GM12878 (cell line): ENCODE measurements around the gene CENPX. TPM values are rescaled to one million over a fixed set of nuclear protein-coding genes. Genes with fewer than 3 reads are reported as not detected.

Experiments
- BCL11A ChIP-seq: IDR thresholded peaks from 2 replicates; pipeline ENCODE4 v1.6.1; 2011; ENCODE audit warnings: low read depth, low read length
- BRCA1 ChIP-seq: IDR thresholded peaks from 2 replicates; pipeline ENCODE4 v1.6.1; 2011; ENCODE audit warnings: low read depth, low read length, improper control_type of control experiment
- CBFB ChIP-seq: IDR thresholded peaks from 2 replicates; pipeline ENCODE4 v1.6.1; 2016; ENCODE audit warnings: antibody characterized with exemption, low read depth
- CHD1 ChIP-seq: IDR thresholded peaks from 2 replicates; pipeline ENCODE4 v1.6.1; 2012; ENCODE audit warnings: low read depth, low read length, improper control_type of control experiment
- HDAC6 ChIP-seq: fragments of 200-600 bp; sonication (generic); IDR thresholded peaks from one replicate; pipeline ENCODE4 v1.8.0; 2017; ENCODE audit warnings: antibody characterized with exemption; ENCODE audit not compliant: unreplicated experiment
- HDGF ChIP-seq: fragments of 450-650 bp; IDR thresholded peaks from 2 replicates; pipeline ENCODE4 v1.6.1; 2016; ENCODE audit warnings: antibody characterized with exemption
- IKZF1 ChIP-seq: fragments of 450-650 bp; conservative IDR thresholded peaks from 2 replicates; pipeline ENCODE4 v1.6.1; 2017; ENCODE audit warnings: antibody characterized with exemption, mild to moderate bottlenecking
- IRF3 ChIP-seq: fragments of 450-650 bp; IDR thresholded peaks from 2 replicates; pipeline ENCODE4 v1.6.1; 2014; ENCODE audit warnings: mild to moderate bottlenecking
- KLF5 ChIP-seq: fragments of 450-650 bp; IDR thresholded peaks from 2 replicates; pipeline ENCODE4 v1.6.1; 2014; ENCODE audit warnings: mild to moderate bottlenecking; ENCODE audit not compliant: partially characterized antibody
- MEF2A ChIP-seq: IDR thresholded peaks from 2 replicates; pipeline ENCODE4 v1.6.1; 2011; ENCODE audit warnings: low read depth, mild to moderate bottlenecking, low read length, moderate library complexity; ENCODE audit not compliant: insufficient read depth
- NBN ChIP-seq: fragments of 450-650 bp; IDR thresholded peaks from 2 replicates; pipeline ENCODE4 v1.6.1; 2016
- NFXL1 ChIP-seq: fragments of 450-650 bp; IDR thresholded peaks from 2 replicates; pipeline ENCODE4 v1.6.1; 2017; ENCODE audit warnings: antibody characterized with exemption, mild to moderate bottlenecking, borderline replicate concordance
- NFYA ChIP-seq: IDR thresholded peaks from 2 replicates; pipeline ENCODE4 v1.6.1; 2011; ENCODE audit warnings: low read depth, mild to moderate bottlenecking, low read length, improper control_type of control experiment, borderline replicate concordance
- PKNOX1 ChIP-seq: fragments of 450-650 bp; IDR thresholded peaks from 2 replicates; pipeline ENCODE4 v1.6.1; 2016; ENCODE audit warnings: mild to moderate bottlenecking
- POLR2A ChIP-seq: IDR thresholded peaks from 2 replicates; pipeline ENCODE4 v1.6.1; 2011; ENCODE audit warnings: low read depth, mild to moderate bottlenecking, low read length
- RFX5 ChIP-seq: IDR thresholded peaks from 2 replicates; pipeline ENCODE4 v1.6.1; 2011; ENCODE audit warnings: low read depth, low read length, improper control_type of control experiment
- SIN3A ChIP-seq: IDR thresholded peaks from 2 replicates; pipeline ENCODE4 v1.6.1; 2012; ENCODE audit warnings: low read depth, low read length, improper control_type of control experiment
- SMARCA5 ChIP-seq: fragments of 450-650 bp; IDR thresholded peaks from 2 replicates; pipeline ENCODE4 v1.6.1; 2017; ENCODE audit warnings: mild to moderate bottlenecking
- SRF ChIP-seq, 2 experiments: IDR thresholded peaks; 2 replicates each; pipeline ENCODE4 v1.6.1; 2011; ENCODE audit warnings: low read depth in 2 of 2, low read length in 2 of 2, mild to moderate bottlenecking in 1 of 2, moderate library complexity in 1 of 2
- USF2 ChIP-seq: IDR thresholded peaks from 2 replicates; pipeline ENCODE4 v1.6.1; 2011; ENCODE audit warnings: low read depth, low read length, improper control_type of control experiment, borderline replicate concordance
- polyA plus RNA-seq, 11 experiments: library from polyadenylated mRNA; depleted of rRNA in 4 of 11; unstranded in 6 of 11; stranded (reverse) in 5 of 11; fragments of >200 nt; fragmentation: Nextera tagmentation in 4 of 11; fragmentation: Illumina TruSeq in 1 of 11; extraction: Ambion mirVana in 4 of 11; extraction: Trizol in 1 of 11; gene quantifications; 1 replicate in 1 of 11; 2 replicates in 10 of 11; pipeline versions ENCODE4 v1.2.1 to v1.2.3, GENCODE V29; 2011 to 2016; ENCODE audit warnings: inconsistent platforms in 2 of 11, missing spikeins in 2 of 11, low read depth in 1 of 11
- total RNA-seq, 4 experiments: library from RNA; depleted of rRNA in 3 of 4; stranded (reverse); fragments of >200 nt in 3 of 4; fragmentation: Illumina TruSeq in 1 of 4; extraction: Trizol in 1 of 4; gene quantifications; 2 replicates each; pipeline versions ENCODE4 v1.2.1 to v1.2.3, GENCODE V29; 2013 to 2021
- TF ChIP-seq, protein P1 (sequence below): fragments of 450-650 bp; IDR thresholded peaks from 2 replicates; pipeline ENCODE4 v1.6.1; 2016; ENCODE audit warnings: mild to moderate bottlenecking
- TF ChIP-seq, protein P2 (sequence below): fragments of 450-650 bp; formaldehyde crosslinking; IDR thresholded peaks from 2 replicates; pipeline ENCODE4 v1.5.0; 2022; ENCODE audit warnings: mild to moderate bottlenecking, missing genetic modification characterization

CENPX gene
- total and polyA plus RNA-seq, 10 of the 15 experiments (the other 5 are each of a cell fraction or from before 2014, with no cell fraction given), result 11.7 to 182 (median 71.9) TPM

- TF ChIP-seq, protein P1, sequence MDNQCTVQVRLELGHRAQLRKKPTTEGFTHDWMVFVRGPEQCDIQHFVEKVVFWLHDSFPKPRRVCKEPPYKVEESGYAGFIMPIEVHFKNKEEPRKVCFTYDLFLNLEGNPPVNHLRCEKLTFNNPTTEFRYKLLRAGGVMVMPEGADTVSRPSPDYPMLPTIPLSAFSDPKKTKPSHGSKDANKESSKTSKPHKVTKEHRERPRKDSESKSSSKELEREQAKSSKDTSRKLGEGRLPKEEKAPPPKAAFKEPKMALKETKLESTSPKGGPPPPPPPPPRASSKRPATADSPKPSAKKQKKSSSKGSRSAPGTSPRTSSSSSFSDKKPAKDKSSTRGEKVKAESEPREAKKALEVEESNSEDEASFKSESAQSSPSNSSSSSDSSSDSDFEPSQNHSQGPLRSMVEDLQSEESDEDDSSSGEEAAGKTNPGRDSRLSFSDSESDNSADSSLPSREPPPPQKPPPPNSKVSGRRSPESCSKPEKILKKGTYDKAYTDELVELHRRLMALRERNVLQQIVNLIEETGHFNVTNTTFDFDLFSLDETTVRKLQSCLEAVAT, result peak; percentile 98
- TF ChIP-seq IRF3, result 0 out of 2 replicates have a peak, but pooled peaks have one; percentile 27
- TF ChIP-seq POLR2A, result peak; percentile 75
- peak; percentile 31; the same call in 1 of the 2 replicates for TF ChIP-seq RFX5
- TF ChIP-seq KLF5, result peak; percentile 25
- TF ChIP-seq NFYA, result no peak
- 0 out of 2 replicates have a peak, but pooled peaks have one; percentile 22 for TF ChIP-seq SIN3A
- TF ChIP-seq PKNOX1, result no peak
- no peak for TF ChIP-seq HDAC6
- TF ChIP-seq, protein P2, sequence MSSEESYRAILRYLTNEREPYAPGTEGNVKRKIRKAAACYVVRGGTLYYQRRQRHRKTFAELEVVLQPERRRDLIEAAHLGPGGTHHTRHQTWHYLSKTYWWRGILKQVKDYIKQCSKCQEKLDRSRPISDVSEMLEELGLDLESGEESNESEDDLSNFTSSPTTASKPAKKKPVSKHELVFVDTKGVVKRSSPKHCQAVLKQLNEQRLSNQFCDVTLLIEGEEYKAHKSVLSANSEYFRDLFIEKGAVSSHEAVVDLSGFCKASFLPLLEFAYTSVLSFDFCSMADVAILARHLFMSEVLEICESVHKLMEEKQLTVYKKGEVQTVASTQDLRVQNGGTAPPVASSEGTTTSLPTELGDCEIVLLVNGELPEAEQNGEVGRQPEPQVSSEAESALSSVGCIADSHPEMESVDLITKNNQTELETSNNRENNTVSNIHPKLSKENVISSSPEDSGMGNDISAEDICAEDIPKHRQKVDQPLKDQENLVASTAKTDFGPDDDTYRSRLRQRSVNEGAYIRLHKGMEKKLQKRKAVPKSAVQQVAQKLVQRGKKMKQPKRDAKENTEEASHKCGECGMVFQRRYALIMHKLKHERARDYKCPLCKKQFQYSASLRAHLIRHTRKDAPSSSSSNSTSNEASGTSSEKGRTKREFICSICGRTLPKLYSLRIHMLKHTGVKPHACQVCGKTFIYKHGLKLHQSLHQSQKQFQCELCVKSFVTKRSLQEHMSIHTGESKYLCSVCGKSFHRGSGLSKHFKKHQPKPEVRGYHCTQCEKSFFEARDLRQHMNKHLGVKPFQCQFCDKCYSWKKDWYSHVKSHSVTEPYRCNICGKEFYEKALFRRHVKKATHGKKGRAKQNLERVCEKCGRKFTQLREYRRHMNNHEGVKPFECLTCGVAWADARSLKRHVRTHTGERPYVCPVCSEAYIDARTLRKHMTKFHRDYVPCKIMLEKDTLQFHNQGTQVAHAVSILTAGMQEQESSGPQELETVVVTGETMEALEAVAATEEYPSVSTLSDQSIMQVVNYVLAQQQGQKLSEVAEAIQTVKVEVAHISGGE (CRISPR knock-in tag), result peak; percentile 99
- TF ChIP-seq NFXL1, result no peak
- peak; percentile 7; the same call in 1 of the 2 replicates for TF ChIP-seq BRCA1
- TF ChIP-seq IKZF1, result peak; percentile 94
- TF ChIP-seq SRF (IDR thresholded peaks at IDR 0.05; ENCODE audit: low read depth in 2 of 2, low read length in 2 of 2), result peak; percentile 75 to 94
- TF ChIP-seq MEF2A, result peak; percentile 78; the same call in 1 of the 2 replicates
- 0 out of 2 replicates have a peak, but pooled peaks have one; percentile 14 for TF ChIP-seq BCL11A
- TF ChIP-seq NBN, result no peak
- TF ChIP-seq USF2, result no peak
- 0 out of 2 replicates have a peak, but pooled peaks have one; percentile 26 for TF ChIP-seq HDGF
- TF ChIP-seq CBFB, result no peak
- TF ChIP-seq SMARCA5, result peak; percentile 88
- TF ChIP-seq CHD1, result no peak
Measured at GRCh38 chr17:82065638-82066303, 43.1 kb upstream of the CENPX start, which contains the start of gene DUS1L (continued).
